Loucy (cell line): Measurements from ENCODE around the gene KL.

Source experiments
- EZH2phosphoT487 ChIP-seq: fragments of 200-600 bp; IDR thresholded peaks from 2 replicates; pipeline ENCODE4 v1.6.1; 2018; ENCODE audit warnings: antibody characterized with exemption, mild to moderate bottlenecking, moderate library complexity, borderline replicate concordance
- TF ChIP-seq, protein P1 (sequence below): fragments of 200-600 bp; sonication (generic); conservative IDR thresholded peaks from 2 replicates; pipeline ENCODE4 v1.5.1; 2014; ENCODE audit warnings: mild to moderate bottlenecking, antibody characterized with exemption, low read length

DNA sequence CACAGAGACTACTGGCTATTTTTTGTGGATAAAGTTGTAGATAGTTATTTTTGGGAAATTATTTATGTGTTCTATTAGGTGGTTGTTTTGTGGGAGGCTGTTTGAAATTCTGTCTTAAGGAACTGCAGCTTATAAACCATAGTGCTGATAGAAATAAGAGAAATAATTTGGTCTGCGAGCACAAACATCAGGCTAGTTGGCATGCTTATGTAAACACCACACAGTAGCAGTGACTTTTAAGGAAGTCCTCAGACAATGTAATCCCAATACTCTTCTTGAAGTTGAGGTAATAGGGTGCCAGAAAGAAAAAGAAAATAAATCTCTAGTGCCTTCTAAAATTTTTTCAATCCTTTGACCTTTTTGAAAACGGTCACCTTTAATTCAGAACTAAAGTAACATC lies 23.9 kb downstream of the KL start:
- TF ChIP-seq, protein P1, sequence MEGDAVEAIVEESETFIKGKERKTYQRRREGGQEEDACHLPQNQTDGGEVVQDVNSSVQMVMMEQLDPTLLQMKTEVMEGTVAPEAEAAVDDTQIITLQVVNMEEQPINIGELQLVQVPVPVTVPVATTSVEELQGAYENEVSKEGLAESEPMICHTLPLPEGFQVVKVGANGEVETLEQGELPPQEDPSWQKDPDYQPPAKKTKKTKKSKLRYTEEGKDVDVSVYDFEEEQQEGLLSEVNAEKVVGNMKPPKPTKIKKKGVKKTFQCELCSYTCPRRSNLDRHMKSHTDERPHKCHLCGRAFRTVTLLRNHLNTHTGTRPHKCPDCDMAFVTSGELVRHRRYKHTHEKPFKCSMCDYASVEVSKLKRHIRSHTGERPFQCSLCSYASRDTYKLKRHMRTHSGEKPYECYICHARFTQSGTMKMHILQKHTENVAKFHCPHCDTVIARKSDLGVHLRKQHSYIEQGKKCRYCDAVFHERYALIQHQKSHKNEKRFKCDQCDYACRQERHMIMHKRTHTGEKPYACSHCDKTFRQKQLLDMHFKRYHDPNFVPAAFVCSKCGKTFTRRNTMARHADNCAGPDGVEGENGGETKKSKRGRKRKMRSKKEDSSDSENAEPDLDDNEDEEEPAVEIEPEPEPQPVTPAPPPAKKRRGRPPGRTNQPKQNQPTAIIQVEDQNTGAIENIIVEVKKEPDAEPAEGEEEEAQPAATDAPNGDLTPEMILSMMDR = no peak
- no peak for TF ChIP-seq EZH2phosphoT487
